ENCODE results near the gene HSD3B1. TPM values are rescaled to one million over a fixed set of nuclear protein-coding genes. Genes with fewer than 3 reads are reported as not detected.

HSD3B1 gene
- total and polyA plus RNA-seq, 2 experiments from 2014 or later, result not detected

GRCh38 chr1:119542492-119542946 lies 35.5 kb downstream of the HSD3B1 start:
- no peak overlapping the region for H3K4me3 Mint-ChIP-seq
- no peaks in the 10 kb centered on the region for H3K36me3 ChIP-seq (ENCODE audit: insufficient read depth)
- H3K9me3 Mint-ChIP-seq, result no peaks in the 10 kb centered on the region
- no peak overlapping the region for H3K27ac Mint-ChIP-seq
- TF ChIP-seq POLR2AphosphoS5 (IDR thresholded peaks at IDR 0.05; ENCODE audit: low read depth) (no peak), ETS1 (IDR thresholded peaks at IDR 0.05) (no peak), ZNF114 (CRISPR knock-in tag; IDR thresholded peaks at IDR 0.05) (no peak), STAT1 (IDR thresholded peaks at IDR 0.05; ENCODE audit: unreplicated experiment) (no peak), JUNB (IDR thresholded peaks at IDR 0.05; ENCODE audit: unreplicated experiment) (no peak), ZNF462 (CRISPR knock-in tag; IDR thresholded peaks at IDR 0.05) (no peak), REST (IDR thresholded peaks at IDR 0.05; ENCODE audit: unreplicated experiment) (no peak), CREB1 (CRISPR knock-in tag; IDR thresholded peaks at IDR 0.05; ENCODE audit: low read depth) (no peak), ZNF331 (CRISPR knock-in tag; IDR thresholded peaks at IDR 0.05; ENCODE audit: low read depth) (no peak), CTCF (conservative IDR thresholded peaks at IDR 0.05; ENCODE audit: low read depth in 2 of 2) (no peak)
- no peaks in the 10 kb centered on the region for H3K79me2 ChIP-seq (replicated peaks; ENCODE audit: insufficient read depth)
- H3F3A ChIP-seq (replicated peaks; ENCODE audit: low read depth), result no peaks in the 10 kb centered on the region
- no peaks in the 10 kb centered on the region for H3K36me3 Mint-ChIP-seq (ENCODE audit: low read depth)
- no peaks in the 10 kb centered on the region for H3K27me3 ChIP-seq (ENCODE audit: insufficient read depth)
- H3K4me1 Mint-ChIP-seq, result no peaks in the 10 kb centered on the region; the same call in 2 of the 3 replicates
- H3K4me1 ChIP-seq (ENCODE audit: insufficient read depth), result no peaks in the 10 kb centered on the region
- H2AFZ ChIP-seq, result no peak overlapping the region
- no peak overlapping the region for H3K4me2 ChIP-seq
- DNase-seq (ENCODE audit: low spot score) (no peak), ATAC-seq (no peak)
- no peaks in the 10 kb centered on the region for H4K20me1 ChIP-seq (replicated peaks; ENCODE audit: insufficient read depth)
- H3K9me2 ChIP-seq (ENCODE audit: insufficient read depth), result peaks cover 6% of the 10 kb centered on the region; the same call in 1 of the 2 replicates
- H3K4me3 ChIP-seq, result no peak overlapping the region
- peaks cover 2% of the 10 kb centered on the region for H3K27me3 Mint-ChIP-seq (ENCODE audit: insufficient read depth, low read depth, poor library complexity)
- no peak overlapping the region for H3K27ac ChIP-seq (ENCODE audit: low read depth)
